Right lobe of liver (tissue), 4 donors: ENCODE results near the gene NCDN.

Source experiments
- CTCF ChIP-seq, 4 donors: fragments of 200-600 bp in 3 of 4; fragments of 450-650 bp in 1 of 4; IDR thresholded peaks; one replicate each; pipeline versions ENCODE4 v1.5.1 to v1.8.0; 2016 to 2022; ENCODE audit warnings: antibody characterized with exemption in 4 of 4, mild to moderate bottlenecking in 2 of 4
- POLR2A ChIP-seq: fragments of 450-650 bp; IDR thresholded peaks from one replicate; pipeline ENCODE4 v1.6.1; 2017; ENCODE audit warnings: antibody characterized with exemption, mild to moderate bottlenecking
- donor health status: DM: no; HTN: no; CAD: no.
- donor health status: DM: no; HTN: no; CAD: no.
- donor health status: DM: no; HTN: yes; CAD: no.

- TF ChIP-seq POLR2A (peak; percentile 25), CTCF (IDR thresholded peaks at IDR 0.05) (no peak)
Measured at GRCh38 chr1:35555601-35556477, 1.8 kb upstream of the NCDN start.
